Umbilical cord (tissue), 2 donors: ENCODE measurements around the gene MTG2. TPM values are rescaled to one million over a fixed set of nuclear protein-coding genes. Genes with fewer than 3 reads are reported as not detected.

Experiments
- DNase-seq: peaks from one replicate; pipeline ENCODE4 v3.0.0-alpha.2; 2015; ENCODE audit warnings: low spot score
- total RNA-seq: library from RNA; depleted of rRNA; stranded (reverse); fragments of >200 nt; gene quantifications from one replicate; pipeline ENCODE4 v1.2.3, GENCODE V29; 2014; ENCODE audit warnings: low replicate concordance; ENCODE audit not compliant: insufficient read depth

The MTG2 gene
- total RNA-seq, 1 donor from 2014 or later, result 14.4 TPM

GRCh38 chr20:62252342-62252966, 69.6 kb downstream of the MTG2 start:
- DNase-seq, result no peak

Other genes with a start within 250 kb of the MTG2 start
- gene TAF4, start 117.1 kb upstream of the MTG2 start, total RNA-seq, result 16.4 TPM
- 42.6 TPM for gene LSM14B, start 60.6 kb upstream of the MTG2 start, total RNA-seq
- 166 TPM for gene PSMA7, start 39.6 kb upstream of the MTG2 start, total RNA-seq
- 5.5 TPM for gene SS18L1, start 39.3 kb upstream of the MTG2 start, total RNA-seq
- gene HRH3, start 37.2 kb downstream of the MTG2 start, total RNA-seq, result not detected
- 42.4 TPM for gene OSBPL2, start 55.5 kb downstream of the MTG2 start, total RNA-seq
- 29.6 TPM for gene ADRM1, start 120.0 kb downstream of the MTG2 start, total RNA-seq
- gene LAMA5, start 184.3 kb downstream of the MTG2 start, total RNA-seq, result 26.2 TPM
- gene RPS21, start 204.1 kb downstream of the MTG2 start, total RNA-seq, result 549 TPM
- 0.96 TPM for gene CABLES2, start 224.3 kb downstream of the MTG2 start, total RNA-seq
- not detected for gene RBBP8NL, start 244.5 kb downstream of the MTG2 start, total RNA-seq